AG04450 (cell line): ENCODE results near the gene CDH19. TPM values are rescaled to one million over a fixed set of nuclear protein-coding genes. Genes with fewer than 3 reads are reported as not detected.

ENCODE experiments used
- CTCF ChIA-PET: fragments of 300-600, 350-600 bp; formaldehyde crosslinking; extraction: SDS; loops from one replicate; lab custom pipeline; 2022; ENCODE audit warnings: antibody characterized with exemption, inconsistent platforms; lab: Charles Lee
- POLR2A ChIA-PET: fragments of 350-600 bp; formaldehyde crosslinking; extraction: SDS; loops from one replicate; lab custom pipeline; 2021; ENCODE audit warnings: antibody characterized with exemption, inconsistent platforms; lab: Yijun Ruan, JAX
- DNase-seq: peaks from one replicate; pipeline ENCODE4 v3.0.0-alpha.2; 2011; ENCODE audit warnings: low read depth, low spot score
- H3K27ac ChIP-seq: one replicate; pipeline ENCODE4 v1.5.1; 2012; ENCODE audit warnings: low read depth, low read length, control low read depth
- H3K27me3 ChIP-seq: one replicate; pipeline ENCODE4 v1.6.0; 2012; ENCODE audit warnings: low read length; ENCODE audit not compliant: control insufficient read depth, insufficient read depth
- H3K4me3 ChIP-seq: 2 replicates; pipeline ENCODE4 v1.5.1; 2011; ENCODE audit warnings: mild to moderate bottlenecking, low read depth, low read length, control low read depth
- H3K9me3 ChIP-seq: 2 replicates; pipeline ENCODE4 v1.5.1; 2012; ENCODE audit warnings: low read length; ENCODE audit not compliant: control insufficient read depth, insufficient read depth
- polyA plus RNA-seq: library from polyadenylated mRNA; depleted of rRNA; stranded (reverse); fragments of >200 nt; gene quantifications from 2 replicates; pipeline ENCODE4 v1.2.3, GENCODE V29; 2011
- TF ChIP-seq, protein P1 (sequence below): IDR thresholded peaks from 2 replicates; pipeline ENCODE4 v1.5.1; 2011; ENCODE audit warnings: low read depth, low read length, control low read depth, inconsistent platforms

CDH19 gene
- polyA plus RNA-seq, 1 experiment = not detected

DNA sequence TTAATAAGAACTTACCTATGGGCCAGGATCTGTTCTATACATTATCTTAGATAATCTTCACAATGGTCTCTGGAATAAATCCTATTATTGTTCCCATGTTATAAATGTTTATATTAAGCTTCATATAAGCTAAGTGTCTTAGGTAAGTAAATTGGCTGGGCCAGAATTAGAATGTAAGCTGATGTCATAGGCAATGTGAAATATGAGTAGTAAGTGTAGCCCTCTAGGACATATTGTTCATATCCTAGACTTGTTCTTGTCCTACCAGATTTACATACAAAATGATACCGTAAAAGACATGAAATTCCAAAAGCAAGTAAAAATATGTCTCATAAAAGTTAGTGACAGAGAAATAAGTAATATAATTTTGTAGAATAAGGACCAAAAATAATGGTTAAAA is 89.9 kb downstream of the CDH19 start:
- Histone ChIP-seq H3K27ac (no peak overlapping the region), H3K9me3 (no peaks in the 10 kb centered on the region; the same call in 1 of the 2 replicates), H3K4me3 (no peak overlapping the region), H3K27me3 (no peaks in the 10 kb centered on the region)
- ChIA-PET POLR2A (no interaction called here), CTCF (no interaction called here)
- no peak for DNase-seq
- TF ChIP-seq, protein P1, sequence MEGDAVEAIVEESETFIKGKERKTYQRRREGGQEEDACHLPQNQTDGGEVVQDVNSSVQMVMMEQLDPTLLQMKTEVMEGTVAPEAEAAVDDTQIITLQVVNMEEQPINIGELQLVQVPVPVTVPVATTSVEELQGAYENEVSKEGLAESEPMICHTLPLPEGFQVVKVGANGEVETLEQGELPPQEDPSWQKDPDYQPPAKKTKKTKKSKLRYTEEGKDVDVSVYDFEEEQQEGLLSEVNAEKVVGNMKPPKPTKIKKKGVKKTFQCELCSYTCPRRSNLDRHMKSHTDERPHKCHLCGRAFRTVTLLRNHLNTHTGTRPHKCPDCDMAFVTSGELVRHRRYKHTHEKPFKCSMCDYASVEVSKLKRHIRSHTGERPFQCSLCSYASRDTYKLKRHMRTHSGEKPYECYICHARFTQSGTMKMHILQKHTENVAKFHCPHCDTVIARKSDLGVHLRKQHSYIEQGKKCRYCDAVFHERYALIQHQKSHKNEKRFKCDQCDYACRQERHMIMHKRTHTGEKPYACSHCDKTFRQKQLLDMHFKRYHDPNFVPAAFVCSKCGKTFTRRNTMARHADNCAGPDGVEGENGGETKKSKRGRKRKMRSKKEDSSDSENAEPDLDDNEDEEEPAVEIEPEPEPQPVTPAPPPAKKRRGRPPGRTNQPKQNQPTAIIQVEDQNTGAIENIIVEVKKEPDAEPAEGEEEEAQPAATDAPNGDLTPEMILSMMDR = no peak

DNA sequence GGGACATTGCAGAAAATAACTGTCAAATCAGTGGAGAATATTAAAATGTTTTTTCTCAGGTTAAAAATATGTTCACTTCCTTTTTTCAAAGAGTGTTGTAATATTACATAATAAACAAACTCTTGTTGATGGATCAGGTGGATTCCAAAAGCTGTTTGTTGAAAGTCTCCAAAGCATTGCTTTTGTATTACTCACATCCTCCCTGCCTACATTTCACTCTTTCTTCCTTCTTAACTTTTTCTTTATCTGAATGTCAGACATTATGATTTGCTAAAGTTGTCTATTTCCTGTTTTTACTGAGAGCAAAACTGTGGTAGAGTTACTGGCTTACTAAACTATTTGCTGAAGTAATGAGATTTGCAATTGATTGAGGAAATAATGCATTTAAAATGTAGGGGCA is 92.1 kb downstream of the CDH19 start:
- POLR2A ChIA-PET = no interaction called here
- Histone ChIP-seq H3K27me3 (no peaks in the 10 kb centered on the region), H3K9me3 (no peaks in the 10 kb centered on the region; the same call in 1 of the 2 replicates), H3K27ac (no peak overlapping the region), H3K4me3 (no peak overlapping the region)
- CTCF ChIA-PET = no interaction called here
- DNase-seq = no peak
- TF ChIP-seq, protein P1 = no peak

DNA sequence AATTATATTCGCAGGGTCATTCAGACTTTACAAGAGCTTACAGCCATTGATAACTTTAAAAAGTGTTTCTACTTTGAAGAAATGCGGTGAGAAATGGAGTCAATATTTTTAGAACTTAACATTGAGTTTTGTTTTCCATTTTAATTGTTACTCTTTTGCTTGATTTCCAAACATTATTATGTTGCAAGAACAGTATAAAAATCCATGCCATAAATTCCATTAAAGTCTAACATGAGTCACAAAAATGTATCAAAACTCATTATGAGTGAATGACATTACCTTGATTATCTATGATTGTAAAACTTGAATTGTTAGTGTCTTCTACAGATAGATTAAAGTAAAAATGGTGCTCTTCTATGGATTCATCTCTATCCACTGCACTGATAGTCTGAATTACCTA is 92.6 kb downstream of the CDH19 start:
- Histone ChIP-seq H3K4me3 (no peak overlapping the region), H3K27ac (no peak overlapping the region), H3K9me3 (no peaks in the 10 kb centered on the region; the same call in 1 of the 2 replicates), H3K27me3 (no peaks in the 10 kb centered on the region)
- DNase-seq = no peak
- POLR2A ChIA-PET = no interaction called here
- TF ChIP-seq, protein P1 = no peak
- CTCF ChIA-PET = no interaction called here

DNA sequence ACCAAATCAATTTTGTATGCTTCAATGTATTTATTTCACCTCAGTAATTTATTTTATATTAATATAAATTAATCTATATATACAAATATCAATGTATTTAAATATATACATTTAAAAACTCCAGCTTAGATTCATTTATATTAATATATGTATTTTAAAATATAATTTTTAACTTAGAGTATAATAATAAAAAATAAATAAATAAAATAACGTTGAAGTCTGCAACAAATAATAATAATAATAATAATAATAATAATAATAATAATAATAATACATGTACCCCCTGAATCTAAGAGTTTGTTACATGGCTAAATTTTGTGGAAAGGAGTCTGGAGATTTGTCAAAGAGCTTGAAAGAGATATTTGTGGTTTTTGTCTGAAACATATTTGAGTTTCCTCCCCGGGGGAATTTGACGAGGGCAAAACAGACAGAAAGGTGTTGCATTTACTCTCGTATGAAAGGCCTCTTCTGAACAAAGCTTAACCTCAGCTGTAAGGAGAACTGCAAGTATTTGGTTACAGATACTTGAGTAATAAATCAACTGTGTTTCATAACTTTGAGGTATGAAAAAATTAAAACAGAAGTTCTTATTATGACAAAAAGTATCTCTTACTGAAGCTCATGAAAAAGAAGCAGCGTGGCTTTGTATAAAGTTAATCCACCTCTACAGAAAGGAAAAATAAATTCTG is 93.4 kb downstream of the CDH19 start:
- Histone ChIP-seq H3K27ac (no peak overlapping the region), H3K27me3 (no peaks in the 10 kb centered on the region), H3K4me3 (no peak overlapping the region), H3K9me3 (no peaks in the 10 kb centered on the region; the same call in 1 of the 2 replicates)
- CTCF ChIA-PET = no interaction called here
- TF ChIP-seq, protein P1 = no peak
- no peak for DNase-seq
- POLR2A ChIA-PET = no interaction called here

DNA sequence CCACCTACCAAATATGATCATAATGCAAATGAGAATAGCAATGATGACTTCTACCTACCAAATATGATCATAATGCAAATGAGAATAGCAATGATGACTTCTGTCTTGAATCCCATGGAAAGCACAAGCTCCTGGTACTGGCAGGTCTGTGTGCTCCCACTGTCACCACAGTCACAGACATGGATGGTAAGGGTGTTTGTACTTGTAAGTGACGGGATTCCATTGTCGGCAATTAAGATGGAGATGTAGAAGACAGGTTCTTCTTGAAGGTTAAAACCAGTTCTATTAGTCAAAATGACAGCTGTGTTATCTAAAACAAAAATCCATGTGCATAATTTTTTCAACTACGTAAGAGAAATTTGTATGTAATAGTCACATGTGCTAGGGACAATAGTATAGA is 95.0 kb downstream of the CDH19 start:
- ChIA-PET POLR2A (no interaction called here), CTCF (no interaction called here)
- DNase-seq = no peak
- H3K4me3 ChIP-seq = no peak overlapping the region
- TF ChIP-seq, protein P1 = no peak
- H3K9me3 ChIP-seq = peaks cover 5% of the 10 kb centered on the region; the same call in 1 of the 2 replicates
- no peak overlapping the region for H3K27ac ChIP-seq
- no peaks in the 10 kb centered on the region for H3K27me3 ChIP-seq
